Adrenal gland (tissue), 12 donors: Measurements from ENCODE around the gene LONRF2. TPM values are rescaled to one million over a fixed set of nuclear protein-coding genes. Genes with fewer than 3 reads are reported as not detected.

Source experiments
- DNase-seq, 7 donors: peaks; one replicate each; pipeline ENCODE4 v3.0.0-alpha.2; 2019 to 2020
- H3K27ac ChIP-seq, 5 donors: fragments of 200-600 bp; sonication (generic) in 4 of 5; 1 replicate in 3 of 5; 2 replicates in 2 of 5; pipeline versions ENCODE4 v1.5.1 to v1.8.0; 2016 to 2020; ENCODE audit warnings: mild to moderate bottlenecking in 1 of 5
- H3K27me3 ChIP-seq: fragments of 200-600 bp; 2 replicates; pipeline ENCODE4 v1.8.0; 2021
- H3K36me3 ChIP-seq, 2 donors: fragments of 200-600 bp; replicated peaks in 1 of 2; 1 replicate in 1 of 2; 2 replicates in 1 of 2; pipeline versions ENCODE4 v1.5.1 to v1.8.0; 2018 to 2022
- H3K4me1 ChIP-seq, 2 donors: fragments of 200-600 bp; replicated peaks in 1 of 2; 1 replicate in 1 of 2; 2 replicates in 1 of 2; pipeline versions ENCODE4 v1.5.1 to v1.8.0; 2018 to 2021
- H3K4me3 ChIP-seq, 4 donors: fragments of 200-600 bp; sonication (generic) in 3 of 4; one replicate each; pipeline ENCODE4 v1.5.1; 2016 to 2018
- H3K9me3 ChIP-seq, 3 donors: fragments of 200-600 bp; sonication (generic) in 1 of 3; replicated peaks in 1 of 3; 1 replicate in 2 of 3; 2 replicates in 1 of 3; pipeline versions ENCODE4 v1.5.1 to v1.8.0; 2016 to 2021
- POLR2A ChIP-seq, 2 donors: fragments of 450-650 bp; IDR thresholded peaks; one replicate each; pipeline ENCODE4 v1.6.1; 2017; ENCODE audit warnings: antibody characterized with exemption in 2 of 2, mild to moderate bottlenecking in 2 of 2, moderate library complexity in 1 of 2
- WGBS, 4 donors: extraction: QIAGEN DNeasy Blood & Tissue Kit in 2 of 4; methylation state at CpG; one replicate each; pipeline versions ENCODE4 v1.1.5 to v1.1.7; 2013 to 2017; 5-methylcytosine and 5-hydroxymethylcytosine counted together
- intact Hi-C, 2 donors: fragments of 100-400 bp; cut with DNase I; formaldehyde crosslinking; loops; one replicate each; pipeline versions ENCODE4 v1.14.1 to v1.15.0; 2022 to 2023
- polyA plus RNA-seq, 3 donors: library from polyadenylated mRNA; stranded (reverse); fragments of 200-250 nt in 2 of 3; fragments of 350-450 nt in 1 of 3; fragmentation: Illumina TruSeq in 1 of 3; extraction: RNeasy Lipid Tissue Mini Kit (QIAGEN cat#74804) in 1 of 3; gene quantifications; one replicate each; pipeline ENCODE4 v1.2.3, GENCODE V29; 2013 to 2014
- total RNA-seq, 9 donors: library from RNA; depleted of rRNA in 4 of 9; stranded (reverse); fragments of >200 nt in 4 of 9; fragments of 120-200 nt in 1 of 9; fragmentation: NEBNext Ultra II Directional in 1 of 9; extraction: Animal tissue kit (Norgen Biotek cat#: 25700) in 1 of 9; gene quantifications; one replicate each; pipeline versions ENCODE4 v1.1.0 to v1.2.4, GENCODE V29; 2013 to 2023
- TF ChIP-seq, protein P1 (sequence below), 6 experiments: fragments of 450-650 bp in 4 of 6; fragments of 200-600 bp in 2 of 6; sonication (generic) in 1 of 6; IDR thresholded peaks; 1 replicate in 5 of 6; 2 replicates in 1 of 6; pipeline versions ENCODE4 v1.5.1 to v1.8.0; 2016 to 2021; ENCODE audit warnings: antibody characterized with exemption in 6 of 6, mild to moderate bottlenecking in 2 of 6, moderate library complexity in 1 of 6
- donor health status: healthy with polysubstance abuse.
- donor health status: Bipolar disorder and iron deficiency.
- donor health status: DM: yes; HTN: yes; CAD: no.
- donor health status: DM: no; HTN: no; CAD: no.
- donor health status: DM: no; HTN: no; CAD: no.
- donor health status: DM: yes; HTN: yes; CAD: no.

The LONRF2 gene
- total and polyA plus RNA-seq, 12 donors, result 8.1 to 110 (median 43.0) TPM

DNA sequence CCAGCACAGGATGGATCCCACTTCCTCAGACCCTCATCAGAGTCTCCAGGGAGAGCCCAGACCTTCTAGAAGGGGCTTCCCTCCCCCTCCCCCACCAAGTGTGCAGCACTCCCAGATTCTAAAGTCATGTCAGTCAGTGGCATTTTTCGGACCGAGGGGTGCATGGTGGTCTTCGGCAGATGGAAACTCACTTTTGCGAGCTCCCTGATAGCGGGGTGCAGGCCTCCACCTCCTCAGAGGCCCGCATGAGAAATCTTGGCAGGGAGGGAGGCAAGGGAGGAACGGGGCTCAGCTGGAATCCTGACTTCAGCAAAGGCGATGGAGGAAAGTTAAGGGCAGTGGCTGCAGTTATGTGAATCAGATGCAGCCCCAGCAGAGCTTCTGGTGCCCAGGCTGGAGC lies 58.2 kb downstream of the LONRF2 start:
- TF ChIP-seq, protein P1, sequence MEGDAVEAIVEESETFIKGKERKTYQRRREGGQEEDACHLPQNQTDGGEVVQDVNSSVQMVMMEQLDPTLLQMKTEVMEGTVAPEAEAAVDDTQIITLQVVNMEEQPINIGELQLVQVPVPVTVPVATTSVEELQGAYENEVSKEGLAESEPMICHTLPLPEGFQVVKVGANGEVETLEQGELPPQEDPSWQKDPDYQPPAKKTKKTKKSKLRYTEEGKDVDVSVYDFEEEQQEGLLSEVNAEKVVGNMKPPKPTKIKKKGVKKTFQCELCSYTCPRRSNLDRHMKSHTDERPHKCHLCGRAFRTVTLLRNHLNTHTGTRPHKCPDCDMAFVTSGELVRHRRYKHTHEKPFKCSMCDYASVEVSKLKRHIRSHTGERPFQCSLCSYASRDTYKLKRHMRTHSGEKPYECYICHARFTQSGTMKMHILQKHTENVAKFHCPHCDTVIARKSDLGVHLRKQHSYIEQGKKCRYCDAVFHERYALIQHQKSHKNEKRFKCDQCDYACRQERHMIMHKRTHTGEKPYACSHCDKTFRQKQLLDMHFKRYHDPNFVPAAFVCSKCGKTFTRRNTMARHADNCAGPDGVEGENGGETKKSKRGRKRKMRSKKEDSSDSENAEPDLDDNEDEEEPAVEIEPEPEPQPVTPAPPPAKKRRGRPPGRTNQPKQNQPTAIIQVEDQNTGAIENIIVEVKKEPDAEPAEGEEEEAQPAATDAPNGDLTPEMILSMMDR (IDR thresholded peaks at IDR 0.05), result no peak
- TF ChIP-seq POLR2A (IDR thresholded peaks at IDR 0.05), result no peak
- WGBS, 4 donors, result 70 to 90% (median 86%) methylated on average over 6 to 8 of the region's 8 CpGs
- intact Hi-C loops, result no loop called here
- DNase-seq, result no peak
- Histone ChIP-seq H3K9me3 (no peaks in the 10 kb centered on the region), H3K27ac (no peak overlapping the region), H3K27me3 (no peaks in the 10 kb centered on the region), H3K4me3 (no peak overlapping the region), H3K4me1 (peaks cover 0 to 10% of the 10 kb centered on the region in 2 donors), H3K36me3 (no peaks in the 10 kb centered on the region)

DNA sequence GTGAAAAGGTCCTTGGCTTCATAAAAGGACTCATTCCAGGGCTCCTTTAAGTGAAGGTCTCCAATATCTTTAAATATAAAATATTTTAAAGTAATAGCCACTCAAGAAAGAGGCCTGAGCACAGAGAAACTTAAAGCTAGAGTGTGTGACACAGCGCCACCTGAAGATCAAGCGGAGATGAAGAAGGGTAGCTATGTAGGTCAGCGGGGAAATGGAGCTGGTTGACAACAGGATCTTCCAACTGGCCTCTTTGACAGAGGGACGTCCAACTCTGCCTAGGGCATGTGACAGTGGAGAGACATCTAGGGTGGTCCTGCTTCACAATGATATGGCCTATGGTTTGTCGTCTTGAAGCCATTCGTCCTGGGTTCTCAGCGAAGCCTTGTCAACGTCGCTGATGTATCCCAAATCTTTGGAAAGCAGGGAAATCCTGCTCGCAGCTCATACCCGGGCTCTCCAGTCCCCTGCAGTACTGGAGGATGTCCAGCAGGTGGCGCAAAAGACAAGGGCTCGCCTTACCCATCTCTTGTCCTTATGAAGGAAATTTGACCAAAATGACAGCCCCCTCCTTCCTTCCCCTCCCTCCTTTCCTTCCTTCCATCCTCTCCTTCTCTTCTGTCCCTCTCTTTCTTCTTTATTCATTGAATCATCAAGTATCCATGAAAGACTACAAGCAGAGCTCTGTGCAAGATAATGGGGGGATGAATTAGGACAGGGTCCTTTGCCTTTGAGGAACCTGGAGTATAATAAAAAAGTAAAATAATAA lies 59.6 kb downstream of the LONRF2 start:
- WGBS, 4 donors, result 11 to 30% (median 13%) methylated on average over 13 of the region's 13 CpGs
- H3K4me3 ChIP-seq, result no peak overlapping the region
- H3K27ac ChIP-seq, result peak overlapping the region in 1 of 5 donors; percentile 22
- peak; percentile 67 to 93 (median 77) for DNase-seq
- no peaks in the 10 kb centered on the region for H3K27me3 ChIP-seq
- peaks cover 0 to 10% of the 10 kb centered on the region in 2 donors for H3K4me1 ChIP-seq
- TF ChIP-seq, protein P1 (IDR thresholded peaks at IDR 0.05), result peak; percentile 93 to 99 (median 96)
- peak in 1 of 2 donors; percentile 9 for TF ChIP-seq POLR2A (IDR thresholded peaks at IDR 0.05)
- intact Hi-C loops, result loop anchor here (2.0 kb wide), 1 partner anchor 118 kb away; no protein-coding TSS in a partner anchor
- H3K36me3 ChIP-seq, result no peaks in the 10 kb centered on the region
- no peaks in the 10 kb centered on the region for H3K9me3 ChIP-seq

DNA sequence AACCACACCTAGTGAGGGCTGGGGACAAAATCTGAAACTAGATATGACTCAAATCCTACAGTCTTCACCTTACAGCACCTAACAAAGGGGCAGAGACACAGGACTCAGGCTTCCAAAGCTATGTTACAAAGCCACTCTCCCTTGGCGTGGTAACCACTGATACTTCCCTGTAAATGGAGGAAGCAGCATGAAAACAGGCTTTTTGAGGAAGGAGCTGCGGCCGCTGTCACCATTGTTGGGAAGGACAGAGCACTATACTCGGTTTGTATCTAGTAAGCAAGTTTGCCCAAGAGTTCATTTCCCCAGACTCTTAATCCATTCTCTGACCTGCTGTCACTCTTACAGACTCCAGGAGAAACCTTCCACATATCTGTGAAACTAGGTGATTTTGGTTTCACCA lies 60.3 kb downstream of the LONRF2 start:
- H3K27ac ChIP-seq, result no peak overlapping the region
- TF ChIP-seq, protein P1 (IDR thresholded peaks at IDR 0.05), result no peak
- no peak for TF ChIP-seq POLR2A (IDR thresholded peaks at IDR 0.05)
- intact Hi-C loops, result loop anchor here (2.0 kb wide), 1 partner anchor 119 kb away; no protein-coding TSS in a partner anchor

DNA sequence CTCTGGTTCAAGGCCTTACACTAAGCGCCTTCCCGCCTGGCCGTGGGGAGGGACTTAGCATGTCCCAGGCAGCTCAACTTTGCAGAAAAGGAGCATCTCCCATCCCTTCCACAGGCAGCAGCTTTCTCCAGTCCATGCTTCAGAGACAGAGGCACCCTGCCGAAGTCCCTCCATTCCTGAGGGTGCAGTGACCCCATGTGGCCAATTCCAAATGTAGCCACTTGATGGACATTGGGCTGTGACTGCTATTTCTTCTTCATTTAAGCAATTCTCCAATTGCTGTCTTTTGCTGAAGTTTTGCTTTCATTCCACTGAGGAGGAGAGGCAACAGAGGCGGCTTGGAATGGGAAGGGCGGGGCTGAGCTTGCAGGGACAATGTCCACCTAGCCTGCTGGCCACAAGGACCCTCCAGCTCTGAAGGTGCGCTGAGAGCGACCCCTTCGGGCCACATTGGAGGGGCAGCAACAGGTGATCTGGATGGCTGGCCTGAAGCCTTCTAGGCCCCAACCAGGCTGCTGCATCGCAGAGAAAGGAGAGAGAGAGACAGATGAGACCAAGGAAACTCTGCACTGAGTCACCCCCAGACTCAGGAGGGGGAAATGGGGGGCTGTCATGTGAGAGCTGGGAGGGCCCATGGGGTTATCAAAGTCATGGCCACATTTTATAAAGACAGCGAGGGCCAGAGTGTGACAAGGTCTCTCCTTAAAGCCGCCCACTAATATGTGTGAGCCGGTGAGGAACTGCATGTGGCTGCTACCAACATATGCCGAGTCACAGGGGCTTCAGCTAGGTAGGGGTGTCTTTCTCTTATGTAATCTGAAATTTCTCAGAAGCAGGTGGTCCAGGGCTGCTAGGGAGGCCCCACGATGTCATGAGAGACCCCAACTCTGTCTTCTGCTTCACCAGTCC lies 61.3 kb downstream of the LONRF2 start:
- Histone ChIP-seq H3K27ac (no peak overlapping the region), H3K9me3 (no peaks in the 10 kb centered on the region), H3K4me1 (peaks cover 0 to 13% of the 10 kb centered on the region in 2 donors), H3K36me3 (no peaks in the 10 kb centered on the region), H3K4me3 (no peak overlapping the region), H3K27me3 (no peaks in the 10 kb centered on the region)
- TF ChIP-seq POLR2A (IDR thresholded peaks at IDR 0.05), result no peak
- TF ChIP-seq, protein P1 (IDR thresholded peaks at IDR 0.05), result peak; percentile 38 to 95 (median 86)
- intact Hi-C loops, result loop anchor here in 1 of 2 donors (2.0 kb wide), 1 partner anchor 702 kb away; no protein-coding TSS in a partner anchor
- 49 to 61% (median 60%) methylated on average over 14 to 15 of the region's 15 CpGs for WGBS, 4 donors
- DNase-seq, result peak; percentile 76 to 95 (median 85)

More for the DNA sequence above, 60.3 kb downstream of the LONRF2 start:
- DNase-seq, result peak in 1 of 7 donors; percentile 42
- no peaks in the 10 kb centered on the region for H3K36me3 ChIP-seq
- H3K27me3 ChIP-seq, result no peaks in the 10 kb centered on the region
- H3K4me3 ChIP-seq, result no peak overlapping the region
- H3K9me3 ChIP-seq, result no peaks in the 10 kb centered on the region
- peaks cover 0 to 13% of the 10 kb centered on the region in 2 donors for H3K4me1 ChIP-seq
- 77 to 90% (median 86%) methylated on average over 4 of the region's 4 CpGs for WGBS, 4 donors
